Activated T-cell treated with anti-CD3 and anti-CD28 coated beads, Interleukin-2, amount 50 U/mL, for 24 hours (primary cell): ENCODE measurements around the gene SLC35A4.

Experiments used
- DNase-seq: peaks from one replicate; pipeline ENCODE4 v3.0.0-alpha.2; 2020
- H3K27ac Mint-ChIP-seq: 2 replicates; pipeline ENCODE4 v1.8.0; 2020; ENCODE audit warnings: mild to moderate bottlenecking, mixed read lengths
- H3K27me3 Mint-ChIP-seq: 2 replicates; pipeline ENCODE4 v1.8.0; 2020; ENCODE audit warnings: mixed read lengths
- H3K36me3 Mint-ChIP-seq: 2 replicates; pipeline ENCODE4 v1.8.0; 2020; ENCODE audit warnings: low read depth, mixed read lengths
- H3K4me1 Mint-ChIP-seq: 2 replicates; pipeline ENCODE4 v1.8.0; 2020; ENCODE audit warnings: low read depth, mixed read lengths
- H3K4me3 Mint-ChIP-seq: 2 replicates; pipeline ENCODE4 v1.8.0; 2020; ENCODE audit warnings: mild to moderate bottlenecking, moderate library complexity, mixed read lengths
- H3K9me3 Mint-ChIP-seq: 2 replicates; pipeline ENCODE4 v1.8.0; 2020; ENCODE audit warnings: mixed read lengths

Gene SLC35A4, protein sequence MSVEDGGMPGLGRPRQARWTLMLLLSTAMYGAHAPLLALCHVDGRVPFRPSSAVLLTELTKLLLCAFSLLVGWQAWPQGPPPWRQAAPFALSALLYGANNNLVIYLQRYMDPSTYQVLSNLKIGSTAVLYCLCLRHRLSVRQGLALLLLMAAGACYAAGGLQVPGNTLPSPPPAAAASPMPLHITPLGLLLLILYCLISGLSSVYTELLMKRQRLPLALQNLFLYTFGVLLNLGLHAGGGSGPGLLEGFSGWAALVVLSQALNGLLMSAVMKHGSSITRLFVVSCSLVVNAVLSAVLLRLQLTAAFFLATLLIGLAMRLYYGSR

GRCh38 chr5:140564196-140565023 is at the start of gene SLC35A4, which contains the start of gene APBB3:
SLC35A4 (plus strand) TSS chr5:140564828; CDS start chr5:140567170, 2,342 bp downstream.
APBB3 (minus strand) TSS chr5:140564598; CDS start chr5:140564245, 353 bp downstream.
- peaks cover 55% of the 10 kb centered on the region for H3K4me1 Mint-ChIP-seq
- H3K36me3 Mint-ChIP-seq: peaks cover 44% of the 10 kb centered on the region
- peak within 1 kb of the TSS; percentile 98 for H3K27ac Mint-ChIP-seq
- peak; percentile 94 for DNase-seq
- H3K27me3 Mint-ChIP-seq: no peaks in the 10 kb centered on the region
- no peaks in the 10 kb centered on the region for H3K9me3 Mint-ChIP-seq
- H3K4me3 Mint-ChIP-seq: peak within 1 kb of the TSS; percentile 97

- peaks cover 64% of the 10 kb centered on the region for H3K36me3 Mint-ChIP-seq
- H3K4me1 Mint-ChIP-seq: no peaks in the 10 kb centered on the region
- no peak overlapping the region for H3K4me3 Mint-ChIP-seq
- H3K27me3 Mint-ChIP-seq: no peaks in the 10 kb centered on the region
- DNase-seq: no peak
- no peaks in the 10 kb centered on the region for H3K9me3 Mint-ChIP-seq
- no peak overlapping the region for H3K27ac Mint-ChIP-seq
These were observed 40.6 kb upstream of the SLC35A4 start for GRCh38 chr5:140524003-140524402.

DNA sequence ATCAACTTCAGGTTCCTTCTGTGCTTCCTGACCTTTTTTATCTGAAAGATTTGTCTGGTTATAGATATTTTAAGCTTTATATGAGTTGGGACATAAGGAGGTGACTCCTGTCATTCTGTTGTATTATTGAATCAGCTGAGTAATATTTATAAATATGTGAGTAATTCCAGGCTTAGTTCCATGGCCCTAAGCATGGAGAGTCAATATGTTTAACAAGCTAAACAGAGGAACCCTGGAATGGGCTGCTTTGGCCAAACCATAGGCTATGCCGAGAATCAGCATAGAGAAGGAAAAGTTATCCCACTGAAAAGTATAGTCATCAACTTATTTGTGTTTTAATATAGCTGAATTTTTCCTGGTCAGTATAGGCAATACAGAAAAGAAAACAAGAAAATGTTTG is 24.4 kb upstream of the SLC35A4 start:
- H3K27me3 Mint-ChIP-seq: no peaks in the 10 kb centered on the region
- H3K4me3 Mint-ChIP-seq: no peak overlapping the region
- DNase-seq: no peak
- peaks cover 3% of the 10 kb centered on the region for H3K4me1 Mint-ChIP-seq
- H3K36me3 Mint-ChIP-seq: peaks cover 96% of the 10 kb centered on the region
- peak overlapping the region; percentile 13 for H3K27ac Mint-ChIP-seq
- H3K9me3 Mint-ChIP-seq: no peaks in the 10 kb centered on the region

- Mint-ChIP-seq H3K36me3 (peaks cover 84% of the 10 kb centered on the region), H3K4me1 (peaks cover 17% of the 10 kb centered on the region)
These were observed 21.7 kb upstream of the SLC35A4 start for GRCh38 chr5:140542972-140543371.

GRCh38 chr5:140544986-140545385 is 19.6 kb upstream of the SLC35A4 start:
- no peak overlapping the region for H3K4me3 Mint-ChIP-seq
- H3K27ac Mint-ChIP-seq: peak overlapping the region; percentile 6
- no peak for DNase-seq
- H3K36me3 Mint-ChIP-seq: peaks cover 85% of the 10 kb centered on the region
- peaks cover 35% of the 10 kb centered on the region for H3K4me1 Mint-ChIP-seq
- H3K27me3 Mint-ChIP-seq: no peaks in the 10 kb centered on the region
- H3K9me3 Mint-ChIP-seq: no peaks in the 10 kb centered on the region

More at GRCh38 chr5:140542972-140543371, 21.7 kb upstream of the SLC35A4 start:
- Mint-ChIP-seq H3K4me3 (no peak overlapping the region), H3K27ac (peak overlapping the region; percentile 26), H3K27me3 (no peaks in the 10 kb centered on the region), H3K9me3 (no peaks in the 10 kb centered on the region)
- no peak for DNase-seq

DNA sequence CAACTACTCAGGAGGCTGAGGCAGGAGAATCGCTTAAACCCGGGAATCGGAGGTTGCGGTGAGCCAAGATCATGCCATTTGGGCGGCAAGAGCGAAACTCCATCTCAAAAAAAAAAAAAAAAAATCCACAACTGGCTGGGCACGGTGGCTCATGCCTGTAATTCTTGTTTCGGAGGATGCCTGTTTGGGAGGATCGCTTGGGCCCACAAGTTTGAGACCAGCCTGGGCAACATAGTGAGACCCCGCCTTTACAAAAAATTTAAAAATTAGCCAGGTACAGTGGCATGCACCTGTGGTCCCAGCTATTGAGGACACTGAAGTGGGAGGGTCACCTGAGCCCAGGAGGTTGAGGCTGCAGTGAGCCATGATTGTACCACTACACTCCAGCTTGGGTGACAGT is 19.0 kb upstream of the SLC35A4 start:
- Mint-ChIP-seq H3K9me3 (no peaks in the 10 kb centered on the region), H3K36me3 (peaks cover 85% of the 10 kb centered on the region), H3K27ac (peak overlapping the region; percentile 67), H3K27me3 (no peaks in the 10 kb centered on the region), H3K4me1 (peaks cover 40% of the 10 kb centered on the region), H3K4me3 (no peak overlapping the region)
- DNase-seq: no peak

- no peak for DNase-seq
- Mint-ChIP-seq H3K36me3 (peaks cover 85% of the 10 kb centered on the region), H3K4me3 (peak overlapping the region; percentile 78), H3K27ac (peak overlapping the region; percentile 92), H3K4me1 (peaks cover 54% of the 10 kb centered on the region), H3K27me3 (no peaks in the 10 kb centered on the region), H3K9me3 (no peaks in the 10 kb centered on the region)
These were observed 17.6 kb upstream of the SLC35A4 start for GRCh38 chr5:140546851-140547507.

- Mint-ChIP-seq H3K27ac (peak within 1 kb of the TSS; percentile 92), H3K36me3 (peaks cover 85% of the 10 kb centered on the region), H3K9me3 (no peaks in the 10 kb centered on the region), H3K27me3 (no peaks in the 10 kb centered on the region), H3K4me3 (peak within 1 kb of the TSS; percentile 78), H3K4me1 (peaks cover 58% of the 10 kb centered on the region)
- DNase-seq: peak; percentile 88
These were observed 16.9 kb upstream of the SLC35A4 start, which contains the start of gene EIF4EBP3 for GRCh38 chr5:140547508-140548299. EIF4EBP3 (plus strand) TSS chr5:140547662; CDS start chr5:140547738, 76 bp downstream.

DNA sequence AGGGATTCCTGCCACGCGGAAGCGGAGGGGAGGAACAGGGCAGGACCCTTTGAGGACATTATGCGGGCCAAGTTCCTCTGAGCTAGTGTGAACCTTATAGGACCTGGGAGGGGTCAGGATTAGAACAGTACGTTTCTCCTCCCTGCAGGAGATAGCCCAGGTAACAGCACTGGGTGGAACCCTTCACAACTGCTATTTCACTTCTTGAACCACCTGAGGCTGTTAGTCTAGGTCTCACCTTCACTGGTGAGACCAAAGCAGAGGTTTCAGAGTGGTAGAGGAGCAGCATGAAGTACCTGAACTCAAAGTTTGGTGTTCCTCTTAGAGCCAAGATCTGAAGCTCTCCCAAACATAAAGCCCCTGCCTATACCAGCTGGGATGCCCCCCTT is 16.3 kb upstream of the SLC35A4 start:
- DNase-seq: no peak
- peaks cover 87% of the 10 kb centered on the region for H3K36me3 Mint-ChIP-seq
- no peaks in the 10 kb centered on the region for H3K27me3 Mint-ChIP-seq
- no peaks in the 10 kb centered on the region for H3K9me3 Mint-ChIP-seq
- H3K4me1 Mint-ChIP-seq: peaks cover 64% of the 10 kb centered on the region
- H3K27ac Mint-ChIP-seq: peak overlapping the region; percentile 92
- H3K4me3 Mint-ChIP-seq: peak overlapping the region; percentile 78

DNA sequence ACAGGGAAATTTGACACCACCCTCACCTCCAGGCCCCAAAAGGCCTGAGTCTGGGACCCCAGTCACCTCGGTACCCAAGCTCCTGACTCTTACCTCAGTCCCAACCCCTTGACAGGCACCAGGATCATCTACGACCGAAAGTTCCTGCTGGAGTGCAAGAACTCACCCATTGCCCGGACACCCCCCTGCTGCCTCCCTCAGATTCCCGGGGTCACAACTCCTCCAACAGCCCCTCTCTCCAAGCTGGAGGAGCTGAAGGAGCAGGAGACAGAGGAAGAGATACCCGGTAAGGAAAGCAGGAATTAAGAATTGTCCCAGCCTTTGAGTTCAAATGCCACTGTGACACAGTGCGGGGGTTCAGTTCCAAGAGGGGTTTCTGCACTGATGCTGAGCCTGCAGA is 15.8 kb upstream of the SLC35A4 start:
- Mint-ChIP-seq H3K27me3 (no peaks in the 10 kb centered on the region), H3K4me3 (peak overlapping the region; percentile 78), H3K9me3 (no peaks in the 10 kb centered on the region), H3K27ac (peak overlapping the region; percentile 92), H3K36me3 (peaks cover 87% of the 10 kb centered on the region), H3K4me1 (peaks cover 69% of the 10 kb centered on the region)
- DNase-seq: no peak

DNA sequence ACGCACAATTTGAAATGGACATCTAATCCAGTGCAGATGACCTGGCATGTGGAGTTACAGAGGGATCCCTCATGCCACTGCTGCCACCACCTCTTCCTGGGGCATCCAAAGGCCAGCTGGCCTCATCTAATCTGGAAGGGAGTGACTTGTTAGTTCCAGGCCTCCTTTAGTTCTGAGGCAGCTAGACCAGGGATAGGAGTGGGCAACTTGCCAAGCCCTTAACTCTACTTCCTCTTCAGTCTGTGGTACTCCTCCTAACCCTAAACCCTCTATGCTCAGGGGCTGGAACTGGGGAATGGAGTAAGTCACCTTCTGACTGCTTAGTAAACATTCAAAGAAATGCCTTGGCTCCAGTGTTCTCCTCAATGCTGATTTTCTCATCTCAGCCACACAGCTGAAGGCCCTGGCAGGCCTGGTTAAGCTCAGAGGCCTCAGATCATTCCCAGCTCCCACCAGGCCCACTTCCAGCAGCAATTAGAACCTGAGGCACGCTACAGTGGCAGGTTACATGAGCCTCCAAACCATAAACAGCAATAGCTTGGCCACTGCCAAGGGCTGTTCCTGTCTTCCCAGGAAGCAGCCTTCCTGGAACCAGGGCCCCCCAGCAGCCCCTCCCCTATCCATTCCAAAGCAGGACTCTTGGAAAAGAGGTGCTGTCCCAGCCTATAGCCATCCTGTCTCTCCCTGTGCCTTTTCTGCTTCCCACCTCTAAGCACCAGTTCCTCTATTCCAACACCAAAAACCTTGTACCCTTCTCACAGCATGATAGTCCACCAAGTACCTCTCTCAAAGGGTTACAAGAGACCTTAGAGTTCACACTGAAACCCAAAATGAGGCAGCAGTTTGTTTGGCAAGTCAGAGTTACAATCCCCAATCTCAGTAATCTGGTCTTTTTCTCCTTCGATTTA is 15.1 kb upstream of the SLC35A4 start:
- H3K4me3 Mint-ChIP-seq: peak overlapping the region; percentile 38
- peaks cover 76% of the 10 kb centered on the region for H3K4me1 Mint-ChIP-seq
- DNase-seq: no peak
- H3K9me3 Mint-ChIP-seq: no peaks in the 10 kb centered on the region
- H3K27ac Mint-ChIP-seq: peak overlapping the region; percentile 92
- no peaks in the 10 kb centered on the region for H3K27me3 Mint-ChIP-seq
- H3K36me3 Mint-ChIP-seq: peaks cover 86% of the 10 kb centered on the region

DNA sequence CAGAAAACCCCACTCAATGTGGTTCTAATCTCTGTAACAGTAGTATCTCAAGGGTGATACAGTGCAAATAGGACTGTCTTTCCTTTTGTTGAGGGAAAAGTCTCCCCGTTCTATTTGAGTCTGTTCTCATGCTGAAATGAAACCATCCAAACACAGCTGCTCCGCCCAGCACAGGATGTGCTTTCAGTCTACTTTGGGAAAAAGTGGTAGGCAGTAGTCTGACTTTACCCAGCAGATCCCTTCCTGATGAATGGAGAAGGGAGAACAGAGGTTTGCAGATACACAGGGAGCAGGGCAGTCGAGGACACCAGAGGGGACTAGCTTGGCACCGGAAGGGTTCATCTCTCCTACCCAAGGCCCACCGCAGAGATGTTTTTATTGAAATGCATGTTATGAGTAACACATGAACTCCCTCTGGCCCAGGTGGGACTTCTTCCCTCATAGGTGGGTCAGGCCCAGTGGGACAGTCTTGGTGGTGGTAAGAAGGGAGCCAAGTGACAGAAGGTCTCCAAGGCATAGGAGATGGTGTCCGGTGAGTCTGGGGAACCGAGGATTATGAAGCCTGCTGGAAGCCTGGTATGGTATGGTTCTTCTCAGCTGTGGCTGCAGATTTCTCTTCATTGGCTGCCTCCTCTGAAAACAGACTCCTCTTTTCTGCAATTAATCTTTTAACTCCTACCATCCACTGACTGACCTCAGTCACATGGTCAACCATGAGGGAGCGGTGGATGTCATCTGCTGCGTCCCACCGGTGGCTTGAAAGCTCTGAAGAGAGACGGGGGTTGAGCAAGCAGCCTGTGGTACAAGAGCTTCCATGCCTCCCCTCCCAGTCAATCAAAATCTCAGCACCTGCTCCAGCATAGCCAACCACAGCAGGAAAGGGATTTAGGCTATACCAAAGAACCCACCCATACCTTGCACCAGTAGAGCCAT is 14.2 kb upstream of the SLC35A4 start:
- Mint-ChIP-seq H3K4me1 (peaks cover 85% of the 10 kb centered on the region), H3K27ac (peak overlapping the region; percentile 92), H3K27me3 (no peaks in the 10 kb centered on the region), H3K4me3 (no peak overlapping the region), H3K36me3 (peaks cover 85% of the 10 kb centered on the region), H3K9me3 (no peaks in the 10 kb centered on the region)
- peak; percentile 22 for DNase-seq
